Vagina (tissue), 2 donors: Measurements from ENCODE around the gene KRTAP10-4. TPM values are rescaled to one million over a fixed set of nuclear protein-coding genes. Genes with fewer than 3 reads are reported as not detected.

Experiments used
- DNase-seq, 2 donors: peaks; one replicate each; pipeline ENCODE4 v3.0.0-alpha.2; 2017; ENCODE audit errors: extremely low spot score in 2 of 2
- H3K27ac ChIP-seq: fragments of 200-600 bp; sonication (generic); one replicate; pipeline ENCODE4 v1.5.1; 2019
- H3K27me3 ChIP-seq: fragments of 200-600 bp; sonication (generic); one replicate; pipeline ENCODE4 v1.5.1; 2019
- H3K36me3 ChIP-seq, 2 donors: fragments of 200-600 bp; sonication (generic); one replicate each; pipeline ENCODE4 v1.5.1; 2017 to 2019
- H3K4me1 ChIP-seq: fragments of 200-600 bp; sonication (generic); one replicate; pipeline ENCODE4 v1.5.1; 2019
- H3K4me3 ChIP-seq, 2 donors: fragments of 200-600 bp; sonication (generic); 1 replicate in 1 of 2; 2 replicates in 1 of 2; pipeline ENCODE4 v1.5.1; 2016 to 2019
- H3K9me3 ChIP-seq: fragments of 200-600 bp; sonication (generic); one replicate; pipeline ENCODE4 v1.5.1; 2019
- POLR2A ChIP-seq, 2 donors: fragments of 450-650 bp; IDR thresholded peaks; one replicate each; pipeline ENCODE4 v1.6.1; 2017; ENCODE audit warnings: antibody characterized with exemption in 2 of 2, mild to moderate bottlenecking in 2 of 2, moderate library complexity in 2 of 2
- POLR2AphosphoS5 ChIP-seq, 2 donors: sonication (generic); formaldehyde crosslinking; IDR thresholded peaks; one replicate each; pipeline ENCODE4 v1.9.0; 2017; ENCODE audit warnings: antibody characterized with exemption in 2 of 2, mild to moderate bottlenecking in 2 of 2, low read depth in 1 of 2; ENCODE audit not compliant: insufficient read depth in 1 of 2
- intact Hi-C: fragments of 100-400 bp; cut with DNase I; formaldehyde crosslinking; loops from one replicate; pipeline ENCODE4 v1.15.1; 2023
- total RNA-seq: library from RNA; depleted of rRNA; stranded (reverse); fragments of >200 nt; gene quantifications from one replicate; pipeline ENCODE4 v1.2.3, GENCODE V29; 2016
- TF ChIP-seq, protein P1 (sequence below), 3 experiments: fragments of 450-650 bp in 2 of 3; fragments of 200-600 bp in 1 of 3; sonication (generic) in 1 of 3; IDR thresholded peaks; one replicate each; pipeline ENCODE4 v1.5.1; 2017 to 2019; ENCODE audit warnings: antibody characterized with exemption in 3 of 3, mild to moderate bottlenecking in 2 of 3, moderate library complexity in 2 of 3

KRTAP10-4 gene
- total RNA-seq, 1 donor from 2014 or later = not detected

DNA sequence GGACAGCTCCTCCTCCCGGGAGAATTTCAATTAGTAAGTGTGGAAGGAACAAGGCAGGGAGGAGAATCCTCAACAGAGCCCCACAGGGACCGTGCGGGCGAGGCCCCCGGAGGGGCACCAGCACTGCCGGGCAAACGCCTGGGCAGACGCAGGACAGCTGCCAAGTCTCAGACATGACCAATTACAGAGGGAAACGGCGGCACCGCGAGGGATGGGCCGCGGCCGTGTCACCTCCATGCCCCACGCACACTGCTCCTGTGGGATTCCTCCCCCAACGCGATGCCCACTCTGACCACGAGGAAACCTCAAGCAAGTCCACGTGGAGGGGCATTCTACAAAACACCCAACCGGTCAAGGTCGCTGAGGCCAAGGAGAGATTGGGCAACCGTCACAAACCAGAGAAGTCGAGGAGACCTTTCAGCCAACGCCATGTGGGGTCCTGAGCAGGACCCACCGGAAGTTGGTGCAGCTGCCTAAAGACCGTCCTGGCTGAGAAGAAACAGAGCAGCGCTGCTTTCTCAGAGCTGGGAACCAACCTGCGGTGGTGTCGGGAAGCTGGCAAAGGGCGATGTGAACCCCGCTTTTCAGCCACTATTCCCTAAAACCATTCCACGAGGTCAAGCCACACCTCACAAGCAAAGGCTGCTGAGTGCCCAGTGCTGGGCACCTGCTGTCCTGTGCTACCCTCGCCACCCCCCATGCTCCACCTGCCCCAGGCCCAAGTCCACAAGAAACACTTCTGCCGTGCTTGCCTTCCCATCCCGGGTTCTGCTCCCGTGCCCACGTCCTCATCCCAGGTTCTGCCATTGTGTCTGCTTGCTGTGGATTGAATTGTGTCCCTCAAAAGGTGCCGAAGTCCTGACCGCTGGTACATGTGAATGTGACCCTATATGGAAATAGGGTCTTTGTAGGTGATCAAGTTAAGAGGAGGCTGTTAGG is 1.4 kb upstream of the KRTAP10-4 start:
- TF ChIP-seq, protein P1, sequence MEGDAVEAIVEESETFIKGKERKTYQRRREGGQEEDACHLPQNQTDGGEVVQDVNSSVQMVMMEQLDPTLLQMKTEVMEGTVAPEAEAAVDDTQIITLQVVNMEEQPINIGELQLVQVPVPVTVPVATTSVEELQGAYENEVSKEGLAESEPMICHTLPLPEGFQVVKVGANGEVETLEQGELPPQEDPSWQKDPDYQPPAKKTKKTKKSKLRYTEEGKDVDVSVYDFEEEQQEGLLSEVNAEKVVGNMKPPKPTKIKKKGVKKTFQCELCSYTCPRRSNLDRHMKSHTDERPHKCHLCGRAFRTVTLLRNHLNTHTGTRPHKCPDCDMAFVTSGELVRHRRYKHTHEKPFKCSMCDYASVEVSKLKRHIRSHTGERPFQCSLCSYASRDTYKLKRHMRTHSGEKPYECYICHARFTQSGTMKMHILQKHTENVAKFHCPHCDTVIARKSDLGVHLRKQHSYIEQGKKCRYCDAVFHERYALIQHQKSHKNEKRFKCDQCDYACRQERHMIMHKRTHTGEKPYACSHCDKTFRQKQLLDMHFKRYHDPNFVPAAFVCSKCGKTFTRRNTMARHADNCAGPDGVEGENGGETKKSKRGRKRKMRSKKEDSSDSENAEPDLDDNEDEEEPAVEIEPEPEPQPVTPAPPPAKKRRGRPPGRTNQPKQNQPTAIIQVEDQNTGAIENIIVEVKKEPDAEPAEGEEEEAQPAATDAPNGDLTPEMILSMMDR (IDR thresholded peaks at IDR 0.05) = no peak
- TF ChIP-seq POLR2AphosphoS5 (IDR thresholded peaks at IDR 0.05; ENCODE audit: insufficient read depth in 1 of 2, low read depth in 1 of 2) = no peak
- no peak overlapping the region for H3K4me3 ChIP-seq
- no peaks in the 10 kb centered on the region for H3K27me3 ChIP-seq
- intact Hi-C loops = no loop called here
- peaks cover 5% of the 10 kb centered on the region for H3K4me1 ChIP-seq
- H3K9me3 ChIP-seq = no peaks in the 10 kb centered on the region
- no peak overlapping the region for H3K27ac ChIP-seq
- H3K36me3 ChIP-seq = no peaks in the 10 kb centered on the region
- DNase-seq = peak; percentile 70 to 75

DNA sequence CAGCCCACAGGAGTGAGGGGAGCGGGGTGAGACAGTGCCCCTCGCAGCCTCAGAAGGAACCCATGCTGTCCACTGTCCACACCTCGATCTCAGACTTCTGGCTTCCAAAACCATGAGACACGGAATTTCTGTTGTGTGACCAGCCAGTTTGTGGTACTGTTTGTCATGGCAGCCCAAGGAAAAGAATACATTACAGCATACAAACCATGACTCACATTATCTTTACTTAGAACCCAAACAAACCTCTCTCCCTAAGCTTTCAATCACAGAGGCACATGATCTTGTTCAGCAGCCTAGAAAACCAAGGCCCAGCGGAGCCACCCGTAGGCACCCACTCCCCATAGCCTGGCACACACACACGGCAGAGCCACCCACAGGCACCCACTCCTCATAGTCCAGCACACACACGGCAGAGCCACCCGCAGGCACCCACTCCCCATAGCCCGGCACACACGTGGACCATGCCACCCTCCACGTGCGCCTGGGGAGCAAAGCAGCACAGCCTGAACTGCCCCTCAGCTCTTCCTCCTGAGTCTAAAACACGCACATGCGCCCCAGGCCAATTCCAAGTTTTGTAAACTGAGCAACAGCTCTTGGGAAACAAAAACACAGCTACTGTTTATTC is 458 bp upstream of the KRTAP10-4 start:
- no peak overlapping the region for H3K27ac ChIP-seq
- H3K9me3 ChIP-seq = no peaks in the 10 kb centered on the region
- H3K4me1 ChIP-seq = peaks cover 5% of the 10 kb centered on the region
- intact Hi-C loops = no loop called here
- H3K4me3 ChIP-seq = no peak overlapping the region
- peak; percentile 47 to 70 for DNase-seq
- TF ChIP-seq POLR2AphosphoS5 (IDR thresholded peaks at IDR 0.05; ENCODE audit: insufficient read depth in 1 of 2, low read depth in 1 of 2) (no peak), POLR2A (IDR thresholded peaks at IDR 0.05) (no peak)
- TF ChIP-seq, protein P1 (IDR thresholded peaks at IDR 0.05) = no peak
- no peaks in the 10 kb centered on the region for H3K36me3 ChIP-seq
- no peaks in the 10 kb centered on the region for H3K27me3 ChIP-seq

DNA sequence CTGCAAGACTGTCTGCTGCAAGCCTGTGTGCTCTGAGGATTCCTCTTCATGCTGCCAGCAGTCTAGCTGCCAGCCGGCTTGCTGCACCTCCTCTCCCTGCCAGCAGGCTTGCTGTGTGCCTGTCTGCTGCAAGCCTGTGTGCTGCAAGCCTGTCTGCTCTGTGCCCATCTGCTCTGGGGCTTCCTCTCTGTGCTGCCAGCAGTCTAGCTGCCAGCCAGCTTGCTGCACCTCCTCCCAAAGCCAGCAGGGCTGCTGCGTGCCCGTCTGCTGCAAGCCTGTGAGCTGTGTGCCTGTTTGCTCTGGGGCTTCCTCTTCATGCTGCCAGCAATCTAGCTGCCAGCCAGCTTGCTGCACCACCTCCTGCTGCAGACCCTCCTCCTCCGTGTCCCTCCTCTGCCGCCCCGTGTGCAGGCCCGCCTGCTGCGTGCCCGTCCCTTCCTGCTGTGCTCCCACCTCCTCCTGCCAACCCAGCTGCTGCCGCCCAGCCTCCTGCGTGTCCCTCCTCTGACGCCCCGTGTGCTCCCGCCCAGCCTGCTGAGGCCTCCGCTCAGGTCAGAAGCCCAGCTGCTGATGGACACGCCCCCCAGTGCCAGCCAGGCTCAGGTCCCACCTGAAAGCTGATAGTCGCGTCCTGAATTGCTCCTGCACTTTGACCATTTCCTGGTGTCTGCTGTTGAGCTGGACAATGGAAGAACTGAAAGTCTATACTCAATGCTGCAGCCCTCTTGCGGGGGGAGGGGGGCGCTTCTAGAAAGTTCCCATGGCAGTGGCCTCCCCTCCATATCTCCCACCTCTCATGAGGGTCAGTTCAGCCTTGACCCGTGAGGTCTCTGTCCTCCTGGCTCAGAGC is 1.2 kb downstream of the KRTAP10-4 start:
- no peak for TF ChIP-seq POLR2AphosphoS5 (IDR thresholded peaks at IDR 0.05; ENCODE audit: insufficient read depth in 1 of 2, low read depth in 1 of 2)
- TF ChIP-seq, protein P1 (IDR thresholded peaks at IDR 0.05) = no peak
- no peak for TF ChIP-seq POLR2A (IDR thresholded peaks at IDR 0.05)
- no peaks in the 10 kb centered on the region for H3K9me3 ChIP-seq
- DNase-seq = peak; percentile 27 to 72

DNA sequence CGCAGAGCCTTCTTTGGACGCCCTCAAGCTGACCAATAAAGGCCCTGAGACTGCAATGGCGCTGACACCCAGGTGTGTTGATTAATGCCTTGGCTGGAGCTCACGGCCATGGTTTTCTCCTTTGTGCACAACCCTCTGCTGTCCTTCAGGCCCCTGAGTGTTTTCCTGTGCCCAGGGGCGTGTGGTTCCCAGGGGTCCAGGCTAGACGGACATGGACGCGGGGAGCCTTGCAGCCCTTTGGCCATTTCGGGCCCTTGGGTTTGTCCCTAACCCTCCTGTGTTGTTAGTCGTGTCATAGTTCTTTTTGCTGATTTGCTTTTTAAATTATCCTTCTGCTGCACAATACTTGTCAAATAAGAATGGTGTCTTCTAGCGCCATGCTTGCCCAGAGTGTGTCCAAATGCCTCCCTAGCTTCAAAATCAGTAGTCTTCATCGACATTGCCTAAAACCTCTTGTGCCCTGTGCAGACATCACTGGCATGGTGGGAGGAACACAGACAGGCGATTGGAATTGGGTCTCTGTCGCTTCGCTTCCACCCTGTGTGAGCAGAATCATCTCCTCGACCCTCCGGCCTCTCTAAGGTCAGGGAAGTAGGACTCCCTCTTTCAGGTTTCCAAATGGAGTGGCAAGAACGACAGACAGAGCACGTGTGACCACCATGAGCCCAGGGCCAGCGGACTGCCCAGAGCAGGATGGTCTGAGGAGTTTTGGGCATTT is 1.9 kb downstream of the KRTAP10-4 start:
- H3K9me3 ChIP-seq = no peaks in the 10 kb centered on the region
- intact Hi-C loops = no loop called here
- no peak overlapping the region for H3K4me3 ChIP-seq
- DNase-seq = peak; percentile 49 to 74
- peaks cover 5% of the 10 kb centered on the region for H3K4me1 ChIP-seq
- H3K27ac ChIP-seq = no peak overlapping the region
- no peaks in the 10 kb centered on the region for H3K36me3 ChIP-seq
- TF ChIP-seq, protein P1 (IDR thresholded peaks at IDR 0.05) = no peak
- TF ChIP-seq POLR2A (IDR thresholded peaks at IDR 0.05) = no peak
- no peak for TF ChIP-seq POLR2AphosphoS5 (IDR thresholded peaks at IDR 0.05; ENCODE audit: insufficient read depth in 1 of 2, low read depth in 1 of 2)
- H3K27me3 ChIP-seq = no peaks in the 10 kb centered on the region

More for the DNA sequence above, 1.2 kb downstream of the KRTAP10-4 start:
- Histone ChIP-seq H3K27me3 (no peaks in the 10 kb centered on the region), H3K4me3 (no peak overlapping the region), H3K27ac (no peak overlapping the region), H3K4me1 (peaks cover 5% of the 10 kb centered on the region), H3K36me3 (no peaks in the 10 kb centered on the region)
- intact Hi-C loops = no loop called here
